ENCODE measurements around the gene NEDD8.

NEDD8 gene

GRCh38 chr14:24238527-24239037, 6.4 kb upstream of the NEDD8 start:
- TF ChIP-seq CTCF (IDR thresholded peaks at IDR 0.05; ENCODE audit: borderline replicate concordance, insufficient read depth, low read depth, low read length): no peak
- H3K4me3 ChIP-seq (ENCODE audit: low read depth, low read length): no peak overlapping the region

- H3K4me3 ChIP-seq (ENCODE audit: low read depth, low read length): no peak overlapping the region
- no peak for TF ChIP-seq CTCF (IDR thresholded peaks at IDR 0.05; ENCODE audit: borderline replicate concordance, insufficient read depth, low read depth, low read length)
Observed at GRCh38 chr14:24238123-24238522, 6.0 kb upstream of the NEDD8 start.

- no peak for TF ChIP-seq CTCF (IDR thresholded peaks at IDR 0.05; ENCODE audit: borderline replicate concordance, insufficient read depth, low read depth, low read length)
Observed at GRCh38 chr14:24237463-24237955, 5.3 kb upstream of the NEDD8 start.

GRCh38 chr14:24236689-24237462, 4.7 kb upstream of the NEDD8 start:
- no peak for TF ChIP-seq CTCF (IDR thresholded peaks at IDR 0.05; ENCODE audit: borderline replicate concordance, insufficient read depth, low read depth, low read length)
- H3K4me3 ChIP-seq (ENCODE audit: low read depth, low read length): no peak overlapping the region

More at GRCh38 chr14:24237463-24237955, 5.3 kb upstream of the NEDD8 start:
- H3K4me3 ChIP-seq (ENCODE audit: low read depth, low read length): no peak overlapping the region

GRCh38 chr14:24235804-24236688, 3.9 kb upstream of the NEDD8 start:
- TF ChIP-seq CTCF (IDR thresholded peaks at IDR 0.05; ENCODE audit: borderline replicate concordance, insufficient read depth, low read depth, low read length): no peak
- H3K4me3 ChIP-seq (ENCODE audit: low read depth, low read length): no peak overlapping the region

GRCh38 chr14:24234095-24235005, 2.2 kb upstream of the NEDD8 start:
- no peak for TF ChIP-seq CTCF (IDR thresholded peaks at IDR 0.05; ENCODE audit: borderline replicate concordance, insufficient read depth, low read depth, low read length)

More at GRCh38 chr14:24234095-24235005, 2.2 kb upstream of the NEDD8 start:
- no peak overlapping the region for H3K4me3 ChIP-seq (ENCODE audit: low read depth, low read length)

Data from GM12875 (cell line).